Esophagus squamous epithelium (tissue), 5 donors: ENCODE data around the gene ACTL6B. TPM values are rescaled to one million over a fixed set of nuclear protein-coding genes. Genes with fewer than 3 reads are reported as not detected.

Source experiments
- DNase-seq: peaks from one replicate; lab custom pipeline; 2025; lab: John Stamatoyannopoulos, UW
- H3K27ac ChIP-seq, 4 donors: fragments of 200-600 bp; sonication (generic); one replicate each; pipeline ENCODE4 v1.5.1; 2016 to 2019; ENCODE audit warnings: mild to moderate bottlenecking in 1 of 4
- H3K27me3 ChIP-seq, 4 donors: fragments of 200-600 bp; sonication (generic); 1 replicate in 3 of 4; 2 replicates in 1 of 4; pipeline versions ENCODE4 v1.5.1 to v1.6.0; 2017 to 2021; ENCODE audit warnings: antibody characterized with exemption in 1 of 4
- H3K36me3 ChIP-seq, 3 donors: fragments of 200-600 bp; sonication (generic); one replicate each; pipeline ENCODE4 v1.5.1; 2016 to 2019
- H3K4me1 ChIP-seq, 3 donors: fragments of 200-600 bp; sonication (generic); one replicate each; pipeline ENCODE4 v1.5.1; 2017 to 2019
- H3K4me3 ChIP-seq, 4 donors: fragments of 200-600 bp; sonication (generic); 1 replicate in 3 of 4; 2 replicates in 1 of 4; pipeline ENCODE4 v1.5.1; 2016 to 2019; ENCODE audit warnings: mild to moderate bottlenecking in 2 of 4, moderate library complexity in 1 of 4
- H3K9me3 ChIP-seq, 3 donors: fragments of 200-600 bp; sonication (generic); one replicate each; pipeline ENCODE4 v1.5.1; 2016 to 2019
- POLR2A ChIP-seq, 4 donors: fragments of 450-650 bp; IDR thresholded peaks; one replicate each; pipeline ENCODE4 v1.6.1; 2017; ENCODE audit warnings: antibody characterized with exemption in 4 of 4, mild to moderate bottlenecking in 4 of 4, moderate library complexity in 3 of 4
- WGBS, 2 donors: methylation state at CpG; one replicate each; pipeline ENCODE4 v1.1.5; 2018; 5-methylcytosine and 5-hydroxymethylcytosine counted together
- intact Hi-C: fragments of 100-400 bp; cut with DNase I; formaldehyde crosslinking; loops from one replicate; pipeline ENCODE4 v1.15.0; 2022
- total RNA-seq, 4 donors: library from RNA; depleted of rRNA; stranded (reverse); fragments of >200 nt; gene quantifications; one replicate each; pipeline ENCODE4 v1.1.0, GENCODE V29; 2016
- TF ChIP-seq, protein P1 (sequence below), 6 experiments: fragments of 450-650 bp in 4 of 6; fragments of 200-600 bp in 2 of 6; sonication (generic) in 2 of 6; IDR thresholded peaks; one replicate each; pipeline ENCODE4 v1.5.1; 2016 to 2019; ENCODE audit warnings: antibody characterized with exemption in 6 of 6, mild to moderate bottlenecking in 4 of 6, moderate library complexity in 4 of 6
- donor health status: DM: yes; HTN: yes; CAD: no.

ACTL6B gene
- total RNA-seq, 4 donors from 2014 or later: not detected

DNA sequence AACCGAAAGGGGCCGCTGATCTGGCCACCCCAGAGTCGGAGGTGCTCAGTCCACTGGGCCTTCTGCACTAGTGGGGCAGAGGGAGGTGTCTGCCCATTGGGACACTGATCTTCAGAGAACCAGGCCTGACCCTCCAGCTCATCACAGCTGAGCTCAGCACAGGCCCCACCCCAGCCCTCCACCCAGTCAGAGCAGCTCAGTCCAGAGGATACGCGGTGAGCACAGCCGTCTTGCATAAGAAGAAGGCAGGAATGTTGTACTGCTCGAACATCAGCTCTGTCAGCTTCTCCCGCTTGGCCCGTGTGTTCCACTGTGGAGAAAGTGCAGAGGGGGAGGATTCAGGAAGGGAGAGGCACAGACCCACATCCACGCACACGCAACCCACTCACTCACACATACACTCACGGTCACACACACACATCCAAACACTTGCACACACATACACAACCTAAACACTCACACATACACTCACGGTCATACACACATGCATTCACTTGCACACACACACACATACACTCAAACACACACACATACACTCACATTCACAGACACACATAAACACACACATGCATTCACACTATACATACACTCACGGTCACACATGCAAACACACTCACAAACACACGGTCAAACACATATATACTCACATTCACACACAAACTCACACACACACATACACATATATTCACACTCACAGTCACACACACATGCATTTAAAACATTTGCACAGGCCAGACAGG, 6.3 kb downstream of the ACTL6B start:
- Histone ChIP-seq H3K36me3 (no peaks in the 10 kb centered on the region), H3K27ac (no peak overlapping the region), H3K27me3 (peaks cover 0 to 81% (median 3%) of the 10 kb centered on the region in 4 donors), H3K4me3 (no peak overlapping the region), H3K9me3 (no peaks in the 10 kb centered on the region), H3K4me1 (no peaks in the 10 kb centered on the region)
- WGBS, 2 donors: 63 to 83% methylated on average over 6 to 12 of the region's 15 CpGs
- TF ChIP-seq POLR2A (IDR thresholded peaks at IDR 0.05): no peak
- TF ChIP-seq, protein P1, sequence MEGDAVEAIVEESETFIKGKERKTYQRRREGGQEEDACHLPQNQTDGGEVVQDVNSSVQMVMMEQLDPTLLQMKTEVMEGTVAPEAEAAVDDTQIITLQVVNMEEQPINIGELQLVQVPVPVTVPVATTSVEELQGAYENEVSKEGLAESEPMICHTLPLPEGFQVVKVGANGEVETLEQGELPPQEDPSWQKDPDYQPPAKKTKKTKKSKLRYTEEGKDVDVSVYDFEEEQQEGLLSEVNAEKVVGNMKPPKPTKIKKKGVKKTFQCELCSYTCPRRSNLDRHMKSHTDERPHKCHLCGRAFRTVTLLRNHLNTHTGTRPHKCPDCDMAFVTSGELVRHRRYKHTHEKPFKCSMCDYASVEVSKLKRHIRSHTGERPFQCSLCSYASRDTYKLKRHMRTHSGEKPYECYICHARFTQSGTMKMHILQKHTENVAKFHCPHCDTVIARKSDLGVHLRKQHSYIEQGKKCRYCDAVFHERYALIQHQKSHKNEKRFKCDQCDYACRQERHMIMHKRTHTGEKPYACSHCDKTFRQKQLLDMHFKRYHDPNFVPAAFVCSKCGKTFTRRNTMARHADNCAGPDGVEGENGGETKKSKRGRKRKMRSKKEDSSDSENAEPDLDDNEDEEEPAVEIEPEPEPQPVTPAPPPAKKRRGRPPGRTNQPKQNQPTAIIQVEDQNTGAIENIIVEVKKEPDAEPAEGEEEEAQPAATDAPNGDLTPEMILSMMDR (IDR thresholded peaks at IDR 0.05): no peak
- DNase-seq: no peak
- intact Hi-C loops: no loop called here

DNA sequence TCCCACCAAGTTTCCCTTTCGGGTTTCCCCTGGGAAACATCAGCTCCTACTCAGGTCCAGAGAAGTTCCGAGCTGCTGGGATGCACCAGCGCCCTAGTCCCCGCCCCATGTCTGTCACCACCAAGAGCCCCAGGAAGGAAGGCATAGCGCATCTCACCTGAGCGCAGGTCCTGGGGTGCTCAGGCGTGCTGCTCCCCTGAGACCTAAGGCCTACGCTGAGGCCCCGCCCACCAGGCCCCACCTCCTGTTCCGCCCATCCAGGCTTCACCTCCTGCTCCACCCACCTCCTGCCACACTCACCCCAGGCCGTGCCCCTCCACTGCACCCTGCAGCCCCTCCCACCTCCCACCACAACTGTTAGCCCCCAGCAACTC, 13.7 kb downstream of the ACTL6B start:
- DNase-seq: no peak
- H3K27me3 ChIP-seq: peaks cover 0 to 58% (median 0%) of the 10 kb centered on the region in 4 donors
- no peaks in the 10 kb centered on the region for H3K36me3 ChIP-seq
- H3K27ac ChIP-seq: no peak overlapping the region
- no peaks in the 10 kb centered on the region for H3K9me3 ChIP-seq
- TF ChIP-seq, protein P1 (IDR thresholded peaks at IDR 0.05): no peak
- no peak for TF ChIP-seq POLR2A (IDR thresholded peaks at IDR 0.05)
- intact Hi-C loops: no loop called here
- no peak overlapping the region for H3K4me3 ChIP-seq
- 34% methylated on average over 4 of the region's 11 CpGs; no CpG with 5 or more reads in 1 of the 2 donors for WGBS, 2 donors
- H3K4me1 ChIP-seq: peaks cover 0 to 13% (median 0%) of the 10 kb centered on the region in 3 donors

DNA sequence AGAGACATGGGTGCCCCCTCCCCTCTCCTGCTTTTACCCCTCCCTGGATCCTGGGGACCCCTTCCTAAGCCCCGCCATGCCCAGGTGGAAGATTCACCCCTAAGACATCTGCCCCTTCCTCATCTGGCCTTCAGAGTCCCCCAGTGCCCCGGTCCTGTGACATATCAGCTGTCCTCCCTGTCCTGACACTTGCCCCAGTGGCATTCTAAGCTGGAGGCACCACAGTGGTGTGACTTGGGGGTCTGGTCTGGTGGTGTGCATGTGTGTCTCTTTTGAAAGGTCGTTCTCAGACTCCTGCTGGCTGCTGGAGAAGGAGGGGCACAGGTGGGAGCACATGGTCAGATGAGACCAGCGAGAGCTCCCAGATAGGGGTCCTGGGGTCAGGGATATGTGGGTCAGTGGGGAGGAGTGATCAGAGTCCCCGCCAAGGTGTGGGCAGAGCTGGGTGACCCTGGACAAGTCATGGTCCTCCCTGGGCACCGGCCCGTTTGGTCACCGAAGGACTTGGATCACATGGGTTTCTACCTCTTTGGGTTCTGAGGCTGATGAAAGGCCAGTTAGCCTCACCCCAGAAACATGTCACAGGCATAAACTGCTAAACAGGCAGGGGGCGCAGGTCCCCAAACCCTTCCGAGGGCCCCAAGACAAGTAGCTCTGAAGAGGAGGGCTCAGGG, 14.3 kb downstream of the ACTL6B start:
- Histone ChIP-seq H3K9me3 (no peaks in the 10 kb centered on the region), H3K27ac (no peak overlapping the region), H3K4me3 (no peak overlapping the region), H3K4me1 (peaks cover 0 to 13% (median 0%) of the 10 kb centered on the region in 3 donors), H3K27me3 (peaks cover 0 to 53% (median 0%) of the 10 kb centered on the region in 4 donors), H3K36me3 (no peaks in the 10 kb centered on the region)
- intact Hi-C loops: no loop called here
- DNase-seq: no peak
- no peak for TF ChIP-seq POLR2A (IDR thresholded peaks at IDR 0.05)
- WGBS, 2 donors: 78 to 82% methylated on average over 2 to 3 of the region's 10 CpGs

DNA sequence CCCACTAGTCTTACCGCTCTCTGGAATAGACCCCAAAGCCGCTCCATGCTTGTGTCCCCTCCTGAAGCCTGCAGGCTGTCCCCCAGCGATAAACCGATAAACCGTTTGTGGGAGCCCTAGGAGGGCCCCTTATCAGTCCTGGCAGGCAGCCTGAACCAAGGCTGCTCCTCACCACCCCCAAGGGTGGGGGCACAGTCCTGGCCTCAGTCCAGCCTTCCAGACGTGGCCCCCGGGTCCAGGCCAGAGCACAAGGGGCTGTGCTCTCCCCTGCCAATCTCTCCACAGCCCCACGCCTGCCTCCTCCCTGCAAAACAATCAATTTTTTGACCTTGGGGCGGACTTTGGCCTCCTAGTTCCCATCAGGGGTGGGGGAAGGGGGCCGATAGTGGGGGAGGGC, 14.8 kb downstream of the ACTL6B start, which contains the start of gene TFR2:
Gene TFR2, minus strand, starts transcription at position 90 of the 397 bp plus-strand sequence. Its CDS starts 43 bp downstream, at position 47.
- 47 to 61% methylated on average over 3 to 7 of the region's 10 CpGs for WGBS, 2 donors
- DNase-seq: no peak
- Histone ChIP-seq H3K9me3 (no peaks in the 10 kb centered on the region), H3K27ac (no peak within 1 kb of the TSS), H3K36me3 (no peaks in the 10 kb centered on the region), H3K4me1 (peaks cover 0 to 13% (median 0%) of the 10 kb centered on the region in 3 donors), H3K27me3 (peaks cover 0 to 47% (median 0%) of the 10 kb centered on the region in 4 donors), H3K4me3 (no peak within 1 kb of the TSS)
- TF ChIP-seq, protein P1 (IDR thresholded peaks at IDR 0.05): no peak
- TF ChIP-seq POLR2A (IDR thresholded peaks at IDR 0.05): no peak
- intact Hi-C loops: no loop called here

DNA sequence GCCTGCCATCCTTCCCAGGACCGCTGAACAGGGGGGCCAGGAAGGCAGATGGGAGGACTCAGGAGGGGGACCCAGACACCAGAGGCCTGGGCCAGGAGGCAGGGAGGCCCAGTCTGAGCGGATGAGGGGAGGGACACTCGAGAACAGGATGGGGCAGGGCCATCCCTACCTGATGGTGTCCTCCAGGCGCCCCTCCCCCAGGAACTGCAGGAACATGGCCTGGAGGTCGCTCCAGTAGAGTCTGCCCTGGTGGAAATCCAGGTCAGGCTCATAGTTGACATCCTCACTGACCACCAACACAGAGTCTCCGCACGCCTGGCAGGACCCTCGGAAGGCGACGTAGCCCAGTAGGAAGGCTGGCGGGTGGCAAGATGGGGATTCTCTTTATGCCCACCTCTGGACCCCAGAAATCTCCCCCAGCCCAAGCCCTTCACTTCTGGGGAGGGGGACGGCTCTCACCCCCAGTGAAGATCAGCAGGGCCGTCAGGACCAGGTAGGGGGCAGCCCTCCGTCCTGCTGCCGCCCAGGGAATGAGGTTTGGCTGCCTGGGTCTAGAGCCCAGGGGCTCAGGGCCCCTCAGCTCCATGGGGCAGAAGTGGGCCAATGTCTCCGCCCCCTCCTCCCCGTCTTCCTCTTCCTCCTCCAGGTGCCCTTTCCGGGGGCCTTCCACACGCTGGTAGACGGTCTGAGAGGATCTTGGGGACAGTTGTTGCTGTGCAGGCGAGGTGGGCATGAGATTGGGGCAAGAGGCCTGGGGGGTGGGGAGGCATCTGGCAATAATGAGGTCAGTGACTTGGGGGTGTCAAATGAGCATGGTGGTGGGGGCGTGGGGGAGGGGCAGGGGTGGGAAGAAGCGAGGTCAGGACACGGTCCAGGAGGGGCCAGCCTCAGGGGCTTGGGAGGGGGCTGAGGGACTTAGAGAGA, 15.5 kb downstream of the ACTL6B start:
- Histone ChIP-seq H3K27ac (no peak overlapping the region), H3K4me3 (no peak overlapping the region), H3K27me3 (peaks cover 0 to 40% (median 0%) of the 10 kb centered on the region in 4 donors), H3K9me3 (no peaks in the 10 kb centered on the region), H3K36me3 (no peaks in the 10 kb centered on the region), H3K4me1 (peaks cover 0 to 13% (median 0%) of the 10 kb centered on the region in 3 donors)
- DNase-seq: no peak
- intact Hi-C loops: no loop called here
- WGBS, 2 donors: 68 to 86% methylated on average over 7 to 9 of the region's 24 CpGs
- TF ChIP-seq POLR2A (IDR thresholded peaks at IDR 0.05): no peak
- TF ChIP-seq, protein P1 (IDR thresholded peaks at IDR 0.05): no peak
